ENCODE results near the gene MYOM1.
"Not testable (repeated sequence)": the region's sequence is repeated elsewhere in the genome, so short reads cannot be mapped to it uniquely, and the experiment has no call there.

Gene MYOM1

GRCh38 chr18:3058328-3059191, 161.2 kb downstream of the MYOM1 start:
- DNase-seq (ENCODE audit: low read depth in 3 of 3) = no peak

GRCh38 chr18:3057526-3057925, 162.2 kb downstream of the MYOM1 start:
- DNase-seq (ENCODE audit: low read depth in 3 of 3) = no peak

- no peak for DNase-seq (ENCODE audit: low read depth in 3 of 3)
Observed at GRCh38 chr18:3056311-3056710, 163.5 kb downstream of the MYOM1 start.

- DNase-seq (ENCODE audit: low read depth in 3 of 3) = no peak
Observed at GRCh38 chr18:3055816-3056215, 164.0 kb downstream of the MYOM1 start.

GRCh38 chr18:3055186-3055728, 164.5 kb downstream of the MYOM1 start:
- no peak for DNase-seq (ENCODE audit: low read depth in 3 of 3)

GRCh38 chr18:3054780-3055179, 165.0 kb downstream of the MYOM1 start:
- DNase-seq (ENCODE audit: low read depth in 3 of 3) = no peak

GRCh38 chr18:3054214-3054613, 165.6 kb downstream of the MYOM1 start:
- DNase-seq (ENCODE audit: low read depth in 3 of 3) = no peak

GRCh38 chr18:3053081-3053480, 166.7 kb downstream of the MYOM1 start:
- DNase-seq (ENCODE audit: low read depth in 3 of 3) = no peak

- DNase-seq (ENCODE audit: low read depth in 3 of 3) = no peak
Observed at GRCh38 chr18:3052411-3052758, 167.4 kb downstream of the MYOM1 start.

GRCh38 chr18:3051718-3052410, 167.9 kb downstream of the MYOM1 start:
- no peak for DNase-seq (ENCODE audit: low read depth in 3 of 3)

GRCh38 chr18:3049897-3050454, 169.8 kb downstream of the MYOM1 start:
- DNase-seq (ENCODE audit: low read depth in 3 of 3) = not testable (repeated sequence)

- no peak for DNase-seq (ENCODE audit: low read depth in 3 of 3)
Observed at GRCh38 chr18:3048820-3049349, 170.9 kb downstream of the MYOM1 start.

GRCh38 chr18:3048121-3048520, 171.6 kb downstream of the MYOM1 start:
- no peak for DNase-seq (ENCODE audit: low read depth in 3 of 3)

- DNase-seq (ENCODE audit: low read depth in 3 of 3) = no peak
Observed at GRCh38 chr18:3046216-3046808, 173.5 kb downstream of the MYOM1 start.

- DNase-seq (ENCODE audit: low read depth in 3 of 3) = no peak
Observed at GRCh38 chr18:3044931-3045698, 174.7 kb downstream of the MYOM1 start.

GRCh38 chr18:3042379-3042778, 177.4 kb downstream of the MYOM1 start:
- DNase-seq (ENCODE audit: low read depth in 3 of 3) = no peak

- DNase-seq (ENCODE audit: low read depth in 3 of 3) = no peak
Observed at GRCh38 chr18:3041843-3042242, 177.9 kb downstream of the MYOM1 start.

GRCh38 chr18:3040881-3041280, 178.9 kb downstream of the MYOM1 start:
- no peak for DNase-seq (ENCODE audit: low read depth in 3 of 3)

- DNase-seq (ENCODE audit: low read depth in 3 of 3) = no peak
Observed at GRCh38 chr18:3040173-3040572, 179.6 kb downstream of the MYOM1 start.

GRCh38 chr18:3037423-3037915, 182.3 kb downstream of the MYOM1 start:
- no peak for DNase-seq (ENCODE audit: low read depth in 3 of 3)

- no peak for DNase-seq (ENCODE audit: low read depth in 3 of 3)
Observed at GRCh38 chr18:3036108-3036507, 183.7 kb downstream of the MYOM1 start.

Data from stimulated activated CD4-positive, alpha-beta T cell treated with anti-CD3 and anti-CD28 coated beads, TNF-alpha, amount 100 ng/mL, for 48 hours (primary cell).